ENCODE data around the gene PSMD9. TPM values are rescaled to one million over a fixed set of nuclear protein-coding genes. Genes with fewer than 3 reads are reported as not detected.
"Not testable (repeated sequence)": the region's sequence is repeated elsewhere in the genome, so short reads cannot be mapped to it uniquely, and the experiment has no call there.

PSMD9 gene
- total RNA-seq, 1 donor from 2014 or later = 34.0 TPM

DNA sequence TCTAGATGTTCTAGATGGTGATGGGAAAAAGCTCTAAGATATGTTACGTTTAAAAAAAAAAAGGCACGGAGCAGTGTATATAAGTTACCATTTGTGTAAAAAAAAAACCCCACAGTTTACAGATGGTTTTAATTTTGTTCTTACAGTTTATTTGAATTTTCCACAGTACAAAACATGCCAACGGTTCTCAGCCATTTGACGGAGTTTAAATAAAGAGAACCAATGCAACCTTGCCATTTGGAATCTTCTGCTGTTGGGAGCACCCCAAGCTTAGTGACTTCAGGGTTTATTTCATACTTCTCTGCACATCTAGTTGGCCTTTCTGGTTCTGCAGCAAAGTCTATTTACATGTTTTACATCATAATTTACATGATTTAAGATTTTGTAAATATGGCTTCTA lies 22.3 kb upstream of the PSMD9 start:
- no peak for TF ChIP-seq CTCF (IDR thresholded peaks at IDR 0.05; ENCODE audit: unreplicated experiment)
- DNase-seq (ENCODE audit: low spot score) = no peak
- Mint-ChIP-seq H3K36me3 (ENCODE audit: low read depth, unreplicated experiment) (no peaks in the 10 kb centered on the region), H3K4me3 (ENCODE audit: unreplicated experiment) (no peak overlapping the region), H3K27me3 (ENCODE audit: unreplicated experiment) (no peaks in the 10 kb centered on the region), H3K4me1 (ENCODE audit: unreplicated experiment) (no peaks in the 10 kb centered on the region), H3K27ac (ENCODE audit: unreplicated experiment) (no peak overlapping the region), H3K9me3 (ENCODE audit: unreplicated experiment) (no peaks in the 10 kb centered on the region)

DNA sequence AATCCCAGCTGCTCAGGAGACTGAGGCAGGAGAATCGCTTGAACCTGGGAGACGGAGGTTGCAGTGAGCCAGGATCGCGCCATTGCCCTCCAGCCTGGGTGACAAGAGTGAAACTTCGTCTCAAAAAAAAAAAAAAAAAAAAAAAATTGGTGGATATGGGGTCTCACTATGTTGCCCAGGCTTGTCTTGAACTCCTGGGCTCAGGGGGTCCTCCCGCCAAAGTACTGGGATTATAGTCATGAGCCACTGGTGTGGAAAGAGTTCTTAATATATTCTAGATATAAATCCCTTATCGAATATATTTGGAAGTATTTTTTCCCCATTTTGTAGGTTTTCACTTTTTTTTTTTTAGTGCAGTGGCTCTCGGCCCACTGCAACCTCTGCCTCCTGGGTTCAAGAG lies 19.4 kb upstream of the PSMD9 start:
- H3K4me1 Mint-ChIP-seq (ENCODE audit: unreplicated experiment); DNase-seq (ENCODE audit: low spot score); H3K4me3 Mint-ChIP-seq (ENCODE audit: unreplicated experiment); H3K9me3 Mint-ChIP-seq (ENCODE audit: unreplicated experiment); H3K27ac Mint-ChIP-seq (ENCODE audit: unreplicated experiment); H3K36me3 Mint-ChIP-seq (ENCODE audit: low read depth, unreplicated experiment); H3K27me3 Mint-ChIP-seq (ENCODE audit: unreplicated experiment): not testable (repeated sequence)

DNA sequence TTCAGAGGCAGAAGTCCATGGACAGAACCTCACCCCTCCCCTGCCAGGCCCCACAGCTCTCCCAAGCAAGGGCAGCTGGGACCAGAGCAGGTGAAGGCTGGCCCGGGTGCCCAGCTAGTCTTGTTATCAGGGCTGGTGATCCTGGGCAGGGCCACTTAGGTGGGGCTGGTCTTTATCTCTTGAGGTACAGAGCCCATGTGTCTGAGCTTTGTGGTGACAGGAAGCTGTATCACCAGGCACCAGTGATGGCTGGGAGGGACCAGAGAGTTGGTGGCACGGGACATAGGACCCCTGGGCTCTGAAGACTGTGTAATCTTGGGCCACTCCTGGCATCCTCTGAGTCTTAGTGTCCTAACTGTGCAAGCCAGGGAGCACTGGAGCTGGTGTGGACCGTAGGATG lies 17.1 kb upstream of the PSMD9 start:
- H3K9me3 Mint-ChIP-seq (ENCODE audit: unreplicated experiment) = no peaks in the 10 kb centered on the region
- H3K4me1 Mint-ChIP-seq (ENCODE audit: unreplicated experiment) = no peaks in the 10 kb centered on the region
- no peaks in the 10 kb centered on the region for H3K27me3 Mint-ChIP-seq (ENCODE audit: unreplicated experiment)
- no peak for DNase-seq (ENCODE audit: low spot score)
- no peak for TF ChIP-seq CTCF (IDR thresholded peaks at IDR 0.05; ENCODE audit: unreplicated experiment)
- H3K27ac Mint-ChIP-seq (ENCODE audit: unreplicated experiment) = no peak overlapping the region
- no peaks in the 10 kb centered on the region for H3K36me3 Mint-ChIP-seq (ENCODE audit: low read depth, unreplicated experiment)
- H3K4me3 Mint-ChIP-seq (ENCODE audit: unreplicated experiment) = no peak overlapping the region

DNA sequence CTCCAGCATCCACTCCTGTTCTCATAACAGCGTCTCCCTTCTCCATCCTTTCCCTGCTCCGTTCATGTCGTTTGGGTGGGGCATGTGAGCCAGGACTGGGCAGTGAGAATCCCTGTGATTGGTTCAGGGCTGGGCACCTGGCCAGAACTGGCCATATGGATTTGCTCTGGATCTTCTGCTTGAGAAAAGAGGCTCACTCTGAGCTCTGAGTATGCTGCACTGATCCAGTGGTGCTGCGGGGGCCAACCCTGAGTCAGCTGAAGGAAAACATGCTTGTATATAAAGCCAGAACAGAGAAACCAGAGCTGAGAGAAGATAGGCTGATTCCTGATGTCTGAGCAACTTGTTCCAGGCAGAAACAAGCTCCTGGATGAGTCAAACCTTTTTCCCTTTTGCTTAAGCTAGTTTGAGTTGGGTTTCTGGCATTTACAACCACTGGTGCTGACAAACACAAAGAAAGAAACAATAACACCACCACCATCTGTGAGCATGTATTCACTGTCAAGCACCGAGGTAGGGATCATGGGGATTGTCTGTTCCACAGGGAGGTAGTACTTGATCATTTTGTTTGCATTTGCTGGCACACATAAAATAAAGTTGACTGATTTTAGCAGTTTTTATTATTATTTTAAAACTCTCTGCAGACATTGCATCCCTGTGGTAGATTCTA lies 15.9 kb upstream of the PSMD9 start:
- H3K4me3 Mint-ChIP-seq (ENCODE audit: unreplicated experiment) = no peak overlapping the region

GRCh38 chr12:121873216-121873569 lies 15.4 kb upstream of the PSMD9 start:
- no peaks in the 10 kb centered on the region for H3K9me3 Mint-ChIP-seq (ENCODE audit: unreplicated experiment)
- no peak overlapping the region for H3K27ac Mint-ChIP-seq (ENCODE audit: unreplicated experiment)
- no peaks in the 10 kb centered on the region for H3K27me3 Mint-ChIP-seq (ENCODE audit: unreplicated experiment)
- H3K4me3 Mint-ChIP-seq (ENCODE audit: unreplicated experiment) = no peak overlapping the region
- no peaks in the 10 kb centered on the region for H3K4me1 Mint-ChIP-seq (ENCODE audit: unreplicated experiment)
- no peak for DNase-seq (ENCODE audit: low spot score)
- no peak for TF ChIP-seq CTCF (IDR thresholded peaks at IDR 0.05; ENCODE audit: unreplicated experiment)
- no peaks in the 10 kb centered on the region for H3K36me3 Mint-ChIP-seq (ENCODE audit: low read depth, unreplicated experiment)

More for the DNA sequence above, 15.9 kb upstream of the PSMD9 start:
- TF ChIP-seq CTCF (IDR thresholded peaks at IDR 0.05; ENCODE audit: unreplicated experiment) = no peak
- Mint-ChIP-seq H3K4me1 (ENCODE audit: unreplicated experiment) (no peaks in the 10 kb centered on the region), H3K9me3 (ENCODE audit: unreplicated experiment) (no peaks in the 10 kb centered on the region), H3K27me3 (ENCODE audit: unreplicated experiment) (no peaks in the 10 kb centered on the region), H3K36me3 (ENCODE audit: low read depth, unreplicated experiment) (no peaks in the 10 kb centered on the region), H3K27ac (ENCODE audit: unreplicated experiment) (no peak overlapping the region)
- no peak for DNase-seq (ENCODE audit: low spot score)

Data from endothelial cell (in vitro differentiated cells).